GM12864 (cell line): ENCODE measurements around the gene SLC49A3.

Source experiments
- DNase-seq: peaks from one replicate; pipeline ENCODE4 v3.0.0-alpha.2; 2011; ENCODE audit warnings: low read depth
- H3K4me3 ChIP-seq: 2 replicates; pipeline ENCODE4 v1.5.1; 2011; ENCODE audit warnings: mild to moderate bottlenecking, low read depth, low read length, control low read depth
- CTCF ChIP-seq: IDR thresholded peaks from 2 replicates; pipeline ENCODE4 v1.5.1; 2011; ENCODE audit warnings: low read depth, mild to moderate bottlenecking, moderate library complexity, low read length, control low read depth, inconsistent platforms; ENCODE audit errors: missing control alignments

SLC49A3 gene

GRCh38 chr4:686413-687040, 2.4 kb downstream of the SLC49A3 start:
- TF ChIP-seq CTCF, result peak; percentile 15
- no peak for DNase-seq
- no peak overlapping the region for H3K4me3 ChIP-seq

GRCh38 chr4:685679-686412, 3.1 kb downstream of the SLC49A3 start:
- DNase-seq, result no peak
- no peak overlapping the region for H3K4me3 ChIP-seq
- no peak for TF ChIP-seq CTCF

GRCh38 chr4:684623-685327, 4.2 kb downstream of the SLC49A3 start:
- no peak for DNase-seq
- TF ChIP-seq CTCF, result no peak
- H3K4me3 ChIP-seq, result no peak overlapping the region

GRCh38 chr4:683982-684622, 4.8 kb downstream of the SLC49A3 start:
- no peak for DNase-seq
- no peak overlapping the region for H3K4me3 ChIP-seq
- TF ChIP-seq CTCF, result peak; percentile 76

- H3K4me3 ChIP-seq, result no peak overlapping the region
- TF ChIP-seq CTCF, result no peak
- DNase-seq, result no peak
Measured at GRCh38 chr4:683247-683897, 5.6 kb downstream of the SLC49A3 start.

- H3K4me3 ChIP-seq, result no peak overlapping the region
- no peak for TF ChIP-seq CTCF
- DNase-seq, result no peak
Measured at GRCh38 chr4:682490-683172, 6.3 kb downstream of the SLC49A3 start.
